Testis (tissue), 2 donors: ENCODE measurements around the gene DOK6.

Experiments
- POLR2A ChIP-seq: fragments of 450-650 bp; IDR thresholded peaks from one replicate; pipeline ENCODE4 v1.6.1; 2017; ENCODE audit warnings: antibody characterized with exemption, mild to moderate bottlenecking, moderate library complexity
- TF ChIP-seq, protein P1 (sequence below), 3 experiments: fragments of 450-650 bp in 2 of 3; fragments of 200-600 bp in 1 of 3; sonication (generic) in 1 of 3; IDR thresholded peaks; one replicate each; pipeline ENCODE4 v1.5.1; 2016 to 2019; ENCODE audit warnings: antibody characterized with exemption in 3 of 3, mild to moderate bottlenecking in 2 of 3, moderate library complexity in 1 of 3

- TF ChIP-seq, protein P1, sequence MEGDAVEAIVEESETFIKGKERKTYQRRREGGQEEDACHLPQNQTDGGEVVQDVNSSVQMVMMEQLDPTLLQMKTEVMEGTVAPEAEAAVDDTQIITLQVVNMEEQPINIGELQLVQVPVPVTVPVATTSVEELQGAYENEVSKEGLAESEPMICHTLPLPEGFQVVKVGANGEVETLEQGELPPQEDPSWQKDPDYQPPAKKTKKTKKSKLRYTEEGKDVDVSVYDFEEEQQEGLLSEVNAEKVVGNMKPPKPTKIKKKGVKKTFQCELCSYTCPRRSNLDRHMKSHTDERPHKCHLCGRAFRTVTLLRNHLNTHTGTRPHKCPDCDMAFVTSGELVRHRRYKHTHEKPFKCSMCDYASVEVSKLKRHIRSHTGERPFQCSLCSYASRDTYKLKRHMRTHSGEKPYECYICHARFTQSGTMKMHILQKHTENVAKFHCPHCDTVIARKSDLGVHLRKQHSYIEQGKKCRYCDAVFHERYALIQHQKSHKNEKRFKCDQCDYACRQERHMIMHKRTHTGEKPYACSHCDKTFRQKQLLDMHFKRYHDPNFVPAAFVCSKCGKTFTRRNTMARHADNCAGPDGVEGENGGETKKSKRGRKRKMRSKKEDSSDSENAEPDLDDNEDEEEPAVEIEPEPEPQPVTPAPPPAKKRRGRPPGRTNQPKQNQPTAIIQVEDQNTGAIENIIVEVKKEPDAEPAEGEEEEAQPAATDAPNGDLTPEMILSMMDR (IDR thresholded peaks at IDR 0.05) = no peak
- no peak for TF ChIP-seq POLR2A
These were observed 362.3 kb downstream of the DOK6 start for GRCh38 chr18:69763002-69763401.
